ENCODE results near the gene TMX2.

DNA sequence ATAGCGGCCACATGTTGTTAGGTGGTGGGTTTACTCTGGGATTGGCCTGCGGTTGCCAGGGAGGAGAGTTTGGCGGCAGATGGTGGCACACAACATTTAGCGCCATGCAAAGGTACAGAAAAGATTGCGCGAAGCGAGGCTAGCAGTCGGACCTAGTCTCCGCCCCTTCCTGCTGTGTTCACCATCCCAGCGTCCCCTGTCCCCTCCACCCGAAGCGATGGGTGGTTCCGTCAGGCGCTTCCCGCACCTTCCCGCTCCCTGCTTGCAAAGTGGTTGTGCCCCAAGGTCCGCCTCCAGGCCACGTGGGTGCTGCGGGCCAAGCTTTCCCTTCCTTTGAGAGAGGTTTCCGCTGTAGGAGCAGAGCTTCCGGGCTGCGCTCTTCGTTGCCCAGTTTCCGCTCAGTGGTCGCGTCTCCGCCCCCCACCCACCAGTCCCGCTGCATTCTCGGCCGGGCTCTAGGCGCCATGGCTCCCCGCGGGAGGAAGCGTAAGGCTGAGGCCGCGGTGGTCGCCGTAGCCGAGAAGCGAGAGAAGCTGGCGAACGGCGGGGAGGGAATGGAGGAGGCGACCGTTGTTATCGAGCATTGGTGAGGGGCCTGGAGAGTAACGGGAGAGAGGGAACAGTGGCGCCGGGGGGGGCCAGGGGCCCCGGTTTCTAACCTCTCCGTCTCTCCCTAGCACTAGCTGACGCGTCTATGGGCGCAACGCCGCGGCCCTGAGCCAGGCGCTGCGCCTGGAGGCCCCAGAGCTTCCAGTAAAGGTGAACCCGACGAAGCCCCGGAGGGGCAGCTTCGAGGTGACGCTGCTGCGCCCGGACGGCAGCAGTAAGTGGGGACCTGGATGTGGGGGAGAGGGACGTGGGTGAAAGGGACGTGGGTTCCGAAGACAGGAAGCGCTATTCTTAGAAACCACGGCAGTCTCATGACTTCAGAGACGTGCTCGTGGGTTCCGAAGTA, 29.0 kb downstream of the TMX2 start, which contains the start of gene SELENOH:
- TF ChIP-seq POLR2AphosphoS5 (IDR thresholded peaks at IDR 0.05; ENCODE audit: low read depth, low read length): peak; percentile 98
- TF ChIP-seq, protein P1, sequence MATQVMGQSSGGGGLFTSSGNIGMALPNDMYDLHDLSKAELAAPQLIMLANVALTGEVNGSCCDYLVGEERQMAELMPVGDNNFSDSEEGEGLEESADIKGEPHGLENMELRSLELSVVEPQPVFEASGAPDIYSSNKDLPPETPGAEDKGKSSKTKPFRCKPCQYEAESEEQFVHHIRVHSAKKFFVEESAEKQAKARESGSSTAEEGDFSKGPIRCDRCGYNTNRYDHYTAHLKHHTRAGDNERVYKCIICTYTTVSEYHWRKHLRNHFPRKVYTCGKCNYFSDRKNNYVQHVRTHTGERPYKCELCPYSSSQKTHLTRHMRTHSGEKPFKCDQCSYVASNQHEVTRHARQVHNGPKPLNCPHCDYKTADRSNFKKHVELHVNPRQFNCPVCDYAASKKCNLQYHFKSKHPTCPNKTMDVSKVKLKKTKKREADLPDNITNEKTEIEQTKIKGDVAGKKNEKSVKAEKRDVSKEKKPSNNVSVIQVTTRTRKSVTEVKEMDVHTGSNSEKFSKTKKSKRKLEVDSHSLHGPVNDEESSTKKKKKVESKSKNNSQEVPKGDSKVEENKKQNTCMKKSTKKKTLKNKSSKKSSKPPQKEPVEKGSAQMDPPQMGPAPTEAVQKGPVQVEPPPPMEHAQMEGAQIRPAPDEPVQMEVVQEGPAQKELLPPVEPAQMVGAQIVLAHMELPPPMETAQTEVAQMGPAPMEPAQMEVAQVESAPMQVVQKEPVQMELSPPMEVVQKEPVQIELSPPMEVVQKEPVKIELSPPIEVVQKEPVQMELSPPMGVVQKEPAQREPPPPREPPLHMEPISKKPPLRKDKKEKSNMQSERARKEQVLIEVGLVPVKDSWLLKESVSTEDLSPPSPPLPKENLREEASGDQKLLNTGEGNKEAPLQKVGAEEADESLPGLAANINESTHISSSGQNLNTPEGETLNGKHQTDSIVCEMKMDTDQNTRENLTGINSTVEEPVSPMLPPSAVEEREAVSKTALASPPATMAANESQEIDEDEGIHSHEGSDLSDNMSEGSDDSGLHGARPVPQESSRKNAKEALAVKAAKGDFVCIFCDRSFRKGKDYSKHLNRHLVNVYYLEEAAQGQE (IDR thresholded peaks at IDR 0.05; ENCODE audit: insufficient read depth in 1 of 2, low read depth in 2 of 2, low read length in 2 of 2): 0 out of 4 replicates have a peak, but pooled peaks of 1 of the 2 experiments have one; percentile 34
